KMS-11 (cell line): Measurements from ENCODE around the gene RPTOR.
A peak's percentile ranks its signal among the peaks of the same experiment; 100 is the strongest.

Source experiments
- H2AFZ ChIP-seq: fragments of 200-600 bp; sonication (generic); 2 replicates; pipeline ENCODE4 v1.6.1; 2016; ENCODE audit warnings: antibody characterized with exemption, mixed run types, low read depth
- H3K27ac ChIP-seq: fragments of 200-600 bp; sonication (generic); 2 replicates; pipeline ENCODE4 v1.6.1; 2016; ENCODE audit warnings: mild to moderate bottlenecking, mixed run types
- H3K27me3 ChIP-seq: fragments of 200-600 bp; sonication (generic); 2 replicates; pipeline ENCODE4 v1.6.1; 2017; ENCODE audit warnings: mild to moderate bottlenecking, low read depth, mixed run types, moderate library complexity; ENCODE audit not compliant: insufficient read depth
- H3K36me3 ChIP-seq: fragments of 200-600 bp; sonication (generic); 2 replicates; pipeline ENCODE4 v1.6.1; 2017; ENCODE audit warnings: mild to moderate bottlenecking, mixed run types; ENCODE audit not compliant: insufficient read depth
- H3K4me1 ChIP-seq: fragments of 200-600 bp; sonication (generic); 2 replicates; pipeline ENCODE4 v1.6.1; 2016; ENCODE audit warnings: mild to moderate bottlenecking, low read depth, mixed run types; ENCODE audit not compliant: poor library complexity, severe bottlenecking
- H3K4me2 ChIP-seq: fragments of 200-600 bp; sonication (generic); 2 replicates; pipeline ENCODE4 v1.7.0; 2016; ENCODE audit warnings: mild to moderate bottlenecking, mixed run types
- H3K4me3 ChIP-seq: fragments of 200-600 bp; sonication (generic); IDR thresholded peaks from 2 replicates; pipeline ENCODE4 v1.6.1; 2017; ENCODE audit warnings: low read depth, low read length, mixed read lengths; ENCODE audit not compliant: insufficient read depth
- H3K79me2 ChIP-seq: fragments of 200-600 bp; sonication (generic); 2 replicates; pipeline ENCODE4 v1.6.1; 2016; ENCODE audit warnings: low read depth, mixed run types; ENCODE audit not compliant: insufficient read depth
- H3K9ac ChIP-seq: fragments of 200-600 bp; sonication (generic); 2 replicates; pipeline ENCODE4 v1.6.1; 2016; ENCODE audit warnings: mild to moderate bottlenecking, mixed run types
- H4K20me1 ChIP-seq: fragments of 200-600 bp; sonication (generic); 2 replicates; pipeline ENCODE4 v1.6.1; 2016; ENCODE audit warnings: mild to moderate bottlenecking, mixed run types; ENCODE audit not compliant: insufficient read depth
- TF ChIP-seq, protein P1 (sequence below): fragments of 200-600 bp; sonication (generic); conservative IDR thresholded peaks from 2 replicates; pipeline ENCODE4 v1.6.1; 2017; ENCODE audit warnings: low read depth, mild to moderate bottlenecking, antibody characterized with exemption, low read length, moderate library complexity, mixed read lengths

Gene RPTOR

DNA sequence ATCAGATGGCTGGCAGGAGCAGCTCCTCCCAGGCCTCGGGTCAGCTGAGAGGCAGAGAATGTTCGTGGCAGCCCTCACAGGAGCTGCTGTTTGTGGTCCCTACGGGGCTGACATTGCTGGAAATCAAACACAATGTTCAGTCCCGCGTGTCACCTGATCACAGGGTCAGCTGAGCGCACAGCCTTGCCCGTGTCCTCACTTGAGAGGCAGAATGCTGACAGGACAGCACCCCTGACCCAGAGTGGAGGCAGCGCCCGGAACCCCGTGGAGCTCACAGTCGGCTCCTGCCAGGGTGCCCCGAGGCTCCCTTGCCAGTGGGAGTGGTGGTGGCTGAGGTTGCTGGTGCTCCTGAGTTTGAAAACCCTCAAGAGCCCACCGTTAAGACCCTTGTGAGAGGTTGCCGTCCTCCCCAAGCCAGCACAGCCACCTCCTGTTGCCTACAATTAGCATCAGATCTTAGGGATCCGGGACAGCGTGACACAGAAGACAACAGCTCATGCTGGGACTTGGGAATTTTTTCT, 443.4 kb downstream of the RPTOR start:
- H3K4me1 ChIP-seq = peaks cover 11% of the 10 kb centered on the region
- H2AFZ ChIP-seq = no peak overlapping the region
- TF ChIP-seq, protein P1, sequence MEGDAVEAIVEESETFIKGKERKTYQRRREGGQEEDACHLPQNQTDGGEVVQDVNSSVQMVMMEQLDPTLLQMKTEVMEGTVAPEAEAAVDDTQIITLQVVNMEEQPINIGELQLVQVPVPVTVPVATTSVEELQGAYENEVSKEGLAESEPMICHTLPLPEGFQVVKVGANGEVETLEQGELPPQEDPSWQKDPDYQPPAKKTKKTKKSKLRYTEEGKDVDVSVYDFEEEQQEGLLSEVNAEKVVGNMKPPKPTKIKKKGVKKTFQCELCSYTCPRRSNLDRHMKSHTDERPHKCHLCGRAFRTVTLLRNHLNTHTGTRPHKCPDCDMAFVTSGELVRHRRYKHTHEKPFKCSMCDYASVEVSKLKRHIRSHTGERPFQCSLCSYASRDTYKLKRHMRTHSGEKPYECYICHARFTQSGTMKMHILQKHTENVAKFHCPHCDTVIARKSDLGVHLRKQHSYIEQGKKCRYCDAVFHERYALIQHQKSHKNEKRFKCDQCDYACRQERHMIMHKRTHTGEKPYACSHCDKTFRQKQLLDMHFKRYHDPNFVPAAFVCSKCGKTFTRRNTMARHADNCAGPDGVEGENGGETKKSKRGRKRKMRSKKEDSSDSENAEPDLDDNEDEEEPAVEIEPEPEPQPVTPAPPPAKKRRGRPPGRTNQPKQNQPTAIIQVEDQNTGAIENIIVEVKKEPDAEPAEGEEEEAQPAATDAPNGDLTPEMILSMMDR = no peak
- H3K27ac ChIP-seq = no peak overlapping the region
- no peaks in the 10 kb centered on the region for H4K20me1 ChIP-seq
- no peaks in the 10 kb centered on the region for H3K79me2 ChIP-seq
- no peak overlapping the region for H3K4me2 ChIP-seq
- H3K4me3 ChIP-seq = no peak overlapping the region
- peaks cover 51% of the 10 kb centered on the region; the same call in 1 of the 2 replicates for H3K27me3 ChIP-seq
- no peak overlapping the region for H3K9ac ChIP-seq
- H3K36me3 ChIP-seq = no peaks in the 10 kb centered on the region

DNA sequence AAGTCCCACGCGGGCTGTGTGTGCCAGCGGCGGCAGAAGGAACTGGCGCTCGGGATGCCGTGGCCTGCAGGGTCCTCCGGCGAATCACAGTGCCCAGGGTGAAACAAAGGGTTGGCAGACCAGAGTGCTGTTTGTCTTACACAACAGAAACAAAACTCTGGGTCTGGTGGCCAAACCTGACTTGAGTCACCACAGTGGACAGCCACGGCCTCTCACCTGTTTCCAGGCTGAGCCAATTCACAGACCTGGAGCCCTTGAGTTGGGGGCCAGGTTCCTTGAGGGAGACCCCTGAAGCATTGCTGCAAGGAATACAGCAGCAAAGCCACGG, 444.9 kb downstream of the RPTOR start:
- H3K9ac ChIP-seq = no peak overlapping the region
- peaks cover 45% of the 10 kb centered on the region; the same call in 1 of the 2 replicates for H3K27me3 ChIP-seq
- peaks cover 16% of the 10 kb centered on the region for H3K4me1 ChIP-seq
- H3K4me3 ChIP-seq = no peak overlapping the region
- H3K27ac ChIP-seq = no peak overlapping the region
- H3K79me2 ChIP-seq = no peaks in the 10 kb centered on the region
- no peaks in the 10 kb centered on the region for H4K20me1 ChIP-seq
- TF ChIP-seq, protein P1 = no peak
- no peaks in the 10 kb centered on the region for H3K36me3 ChIP-seq
- no peak overlapping the region; the same call in 1 of the 2 replicates for H2AFZ ChIP-seq
- H3K4me2 ChIP-seq = no peak overlapping the region

GRCh38 chr17:80990921-80991644, 446.4 kb downstream of the RPTOR start:
- Histone ChIP-seq H3K27ac (no peak overlapping the region), H3K79me2 (no peaks in the 10 kb centered on the region), H2AFZ (peak overlapping the region; percentile 100), H3K36me3 (no peaks in the 10 kb centered on the region), H3K4me3 (no peak overlapping the region), H3K4me2 (peak overlapping the region; percentile 69), H3K27me3 (peaks cover 36% of the 10 kb centered on the region; the same call in 1 of the 2 replicates), H3K4me1 (peaks cover 16% of the 10 kb centered on the region), H3K9ac (peak overlapping the region; percentile 74), H4K20me1 (no peaks in the 10 kb centered on the region)
- TF ChIP-seq, protein P1 = no peak

- Histone ChIP-seq H3K4me1 (peaks cover 16% of the 10 kb centered on the region), H4K20me1 (no peaks in the 10 kb centered on the region), H3K4me3 (no peak within 1 kb of the TSS), H3K27me3 (peaks cover 34% of the 10 kb centered on the region; the same call in 1 of the 2 replicates), H2AFZ (peak within 1 kb of the TSS; percentile 100), H3K79me2 (no peaks in the 10 kb centered on the region), H3K36me3 (no peaks in the 10 kb centered on the region; the same call in 1 of the 2 replicates), H3K27ac (no peak within 1 kb of the TSS), H3K9ac (peak within 1 kb of the TSS; percentile 74), H3K4me2 (peak within 1 kb of the TSS; percentile 100)
- TF ChIP-seq, protein P1 = no peak
These were observed 447.0 kb downstream of the RPTOR start, which contains the start of gene CHMP6 for GRCh38 chr17:80991645-80992076. CHMP6 (plus strand) TSS chr17:80991841; CDS start chr17:80991919, 78 bp downstream.
